Panc1 (cell line): Measurements from ENCODE around the gene RIMBP2. TPM values are rescaled to one million over a fixed set of nuclear protein-coding genes. Genes with fewer than 3 reads are reported as not detected.

Experiments used
- ATAC-seq: fragments of 200-7000 bp; cut with Tn5 transposase; 2 replicates; pipeline ENCODE4 v1.9.1; 2020; ENCODE audit warnings: mild to moderate bottlenecking, moderate library complexity
- BruUV-seq: library from RNA; stranded (reverse); fragments of 400-500 nt; replicated peaks from 2 replicates; lab custom pipeline; 2021; lab: Mats Ljungman, UMichigan
- CTCF ChIA-PET: fragments of 300-600 bp; sonication (Branson Sonifier 250); formaldehyde crosslinking; loops from one replicate; lab custom pipeline; 2022; ENCODE audit warnings: antibody characterized with exemption; lab: Charles Lee
- POLR2A ChIA-PET: fragments of 300-600 bp; sonication (Branson Sonifier 250); formaldehyde crosslinking; loops from one replicate; lab custom pipeline; 2022; ENCODE audit warnings: antibody characterized with exemption; lab: Charles Lee
- DNase-seq: peaks from one replicate; pipeline ENCODE4 v3.0.0-alpha.2; 2010; ENCODE audit warnings: low read depth, low spot score
- H3K27ac ChIP-seq: 2 replicates; pipeline ENCODE4 v1.5.1; 2011; ENCODE audit warnings: mild to moderate bottlenecking, low read length, inconsistent platforms
- H3K27me3 ChIP-seq: fragments of 200-500 bp; sonication (Bioruptor generic); 2 replicates; pipeline ENCODE4 v1.6.0; 2014; ENCODE audit warnings: low read length, inconsistent platforms; ENCODE audit not compliant: control insufficient read depth, insufficient read depth
- H3K36me3 ChIP-seq: fragments of 200-500 bp; sonication (Bioruptor generic); 2 replicates; pipeline ENCODE4 v1.5.1; 2014; ENCODE audit warnings: inconsistent platforms, mild to moderate bottlenecking, low read length, moderate library complexity; ENCODE audit not compliant: control insufficient read depth, insufficient read depth
- H3K4me1 ChIP-seq: 2 replicates; pipeline ENCODE4 v1.5.1; 2011; ENCODE audit warnings: inconsistent platforms, mild to moderate bottlenecking, low read length, moderate library complexity; ENCODE audit not compliant: control insufficient read depth, insufficient read depth
- H3K4me3 ChIP-seq, 2 experiments: 2 replicates each; pipeline ENCODE4 v1.5.1; 2011 to 2012; ENCODE audit warnings: low read depth in 2 of 2, low read length in 2 of 2, mild to moderate bottlenecking in 2 of 2, inconsistent platforms in 1 of 2, moderate library complexity in 1 of 2
- H3K9me3 ChIP-seq: fragments of 200-500 bp; sonication (Bioruptor generic); 2 replicates; pipeline ENCODE4 v1.5.1; 2014; ENCODE audit warnings: low read depth, mild to moderate bottlenecking, inconsistent platforms, low read length, moderate library complexity; ENCODE audit not compliant: control insufficient read depth, insufficient read depth
- POLR2AphosphoS5 ChIP-seq: IDR thresholded peaks from 2 replicates; pipeline ENCODE4 v1.6.1; 2012; ENCODE audit warnings: mild to moderate bottlenecking, low read depth, low read length, moderate library complexity
- SIN3A ChIP-seq: IDR thresholded peaks from 2 replicates; pipeline ENCODE4 v1.6.1; 2012; ENCODE audit warnings: low read depth, mild to moderate bottlenecking, low read length, moderate library complexity, borderline replicate concordance; ENCODE audit not compliant: insufficient read depth
- TCF7L2 ChIP-seq: IDR thresholded peaks from 2 replicates; pipeline ENCODE4 v1.6.1; 2011; ENCODE audit warnings: mild to moderate bottlenecking, low read depth, low read length, inconsistent platforms
- in situ Hi-C: cut with HindIII; loops from 2 replicates; pipeline ENCODE4 v1.10.0; 2016; ENCODE audit warnings: low sequenced_read_pairs, low pct_unique_long_range_greater_than_20kb
- intact Hi-C: fragments of 100-400 bp; cut with micrococcal nuclease; formaldehyde crosslinking; loops from one replicate; pipeline ENCODE4 v1.10.0; 2022; ENCODE audit not compliant: unreplicated experiment
- total RNA-seq: library from RNA; stranded (reverse); gene quantifications from one replicate; pipeline ENCODE4 v1.2.1, GENCODE V29; 2021; ENCODE audit not compliant: unreplicated experiment
- TF ChIP-seq, protein P1 (sequence below): fragments of 450-650 bp; IDR thresholded peaks from 2 replicates; pipeline ENCODE4 v1.5.1; 2017; ENCODE audit warnings: mild to moderate bottlenecking
- TF ChIP-seq, protein P2 (sequence below), 2 experiments: IDR thresholded peaks; 2 replicates each; pipeline ENCODE4 v1.6.1; 2011 to 2012; ENCODE audit warnings: low read depth in 2 of 2, control low read depth in 1 of 2, low read length in 1 of 2, mild to moderate bottlenecking in 1 of 2, moderate library complexity in 1 of 2; ENCODE audit not compliant: insufficient read depth in 1 of 2

The RIMBP2 gene
- total RNA-seq, 1 experiment from 2014 or later, result not detected

DNA sequence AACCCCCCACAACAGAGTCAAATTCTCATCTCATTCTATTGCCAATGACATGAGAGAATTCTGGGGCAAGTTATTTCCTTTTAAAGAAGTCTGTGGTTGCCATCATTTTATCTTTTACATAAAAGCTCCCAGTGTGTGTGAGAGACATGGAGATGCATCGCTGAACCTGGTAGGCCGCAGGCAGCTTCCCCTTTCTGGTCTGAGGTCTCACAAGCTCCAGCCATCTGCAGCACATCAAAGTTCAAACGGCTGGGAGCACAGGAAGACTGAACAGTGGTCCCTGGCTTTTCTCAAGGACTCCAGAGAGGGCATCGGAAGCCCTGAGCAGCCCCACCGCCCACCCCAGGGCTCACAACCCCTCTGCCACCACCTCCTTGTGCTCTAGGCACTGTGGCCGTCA, 141.7 kb downstream of the RIMBP2 start:
- ATAC-seq (no peak), DNase-seq (no peak)
- CTCF ChIA-PET, result no interaction called here
- H3K27me3 ChIP-seq, result no peaks in the 10 kb centered on the region
- no peaks in the 10 kb centered on the region for H3K36me3 ChIP-seq
- no peak overlapping the region for H3K4me3 ChIP-seq
- no peaks in the 10 kb centered on the region for H3K4me1 ChIP-seq
- POLR2A ChIA-PET, result no interaction called here
- in situ Hi-C loops, result no loop called here
- TF ChIP-seq SIN3A, result no peak
- TF ChIP-seq, protein P1, sequence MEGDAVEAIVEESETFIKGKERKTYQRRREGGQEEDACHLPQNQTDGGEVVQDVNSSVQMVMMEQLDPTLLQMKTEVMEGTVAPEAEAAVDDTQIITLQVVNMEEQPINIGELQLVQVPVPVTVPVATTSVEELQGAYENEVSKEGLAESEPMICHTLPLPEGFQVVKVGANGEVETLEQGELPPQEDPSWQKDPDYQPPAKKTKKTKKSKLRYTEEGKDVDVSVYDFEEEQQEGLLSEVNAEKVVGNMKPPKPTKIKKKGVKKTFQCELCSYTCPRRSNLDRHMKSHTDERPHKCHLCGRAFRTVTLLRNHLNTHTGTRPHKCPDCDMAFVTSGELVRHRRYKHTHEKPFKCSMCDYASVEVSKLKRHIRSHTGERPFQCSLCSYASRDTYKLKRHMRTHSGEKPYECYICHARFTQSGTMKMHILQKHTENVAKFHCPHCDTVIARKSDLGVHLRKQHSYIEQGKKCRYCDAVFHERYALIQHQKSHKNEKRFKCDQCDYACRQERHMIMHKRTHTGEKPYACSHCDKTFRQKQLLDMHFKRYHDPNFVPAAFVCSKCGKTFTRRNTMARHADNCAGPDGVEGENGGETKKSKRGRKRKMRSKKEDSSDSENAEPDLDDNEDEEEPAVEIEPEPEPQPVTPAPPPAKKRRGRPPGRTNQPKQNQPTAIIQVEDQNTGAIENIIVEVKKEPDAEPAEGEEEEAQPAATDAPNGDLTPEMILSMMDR, result no peak
- TF ChIP-seq TCF7L2, result no peak
- TF ChIP-seq, protein P2, sequence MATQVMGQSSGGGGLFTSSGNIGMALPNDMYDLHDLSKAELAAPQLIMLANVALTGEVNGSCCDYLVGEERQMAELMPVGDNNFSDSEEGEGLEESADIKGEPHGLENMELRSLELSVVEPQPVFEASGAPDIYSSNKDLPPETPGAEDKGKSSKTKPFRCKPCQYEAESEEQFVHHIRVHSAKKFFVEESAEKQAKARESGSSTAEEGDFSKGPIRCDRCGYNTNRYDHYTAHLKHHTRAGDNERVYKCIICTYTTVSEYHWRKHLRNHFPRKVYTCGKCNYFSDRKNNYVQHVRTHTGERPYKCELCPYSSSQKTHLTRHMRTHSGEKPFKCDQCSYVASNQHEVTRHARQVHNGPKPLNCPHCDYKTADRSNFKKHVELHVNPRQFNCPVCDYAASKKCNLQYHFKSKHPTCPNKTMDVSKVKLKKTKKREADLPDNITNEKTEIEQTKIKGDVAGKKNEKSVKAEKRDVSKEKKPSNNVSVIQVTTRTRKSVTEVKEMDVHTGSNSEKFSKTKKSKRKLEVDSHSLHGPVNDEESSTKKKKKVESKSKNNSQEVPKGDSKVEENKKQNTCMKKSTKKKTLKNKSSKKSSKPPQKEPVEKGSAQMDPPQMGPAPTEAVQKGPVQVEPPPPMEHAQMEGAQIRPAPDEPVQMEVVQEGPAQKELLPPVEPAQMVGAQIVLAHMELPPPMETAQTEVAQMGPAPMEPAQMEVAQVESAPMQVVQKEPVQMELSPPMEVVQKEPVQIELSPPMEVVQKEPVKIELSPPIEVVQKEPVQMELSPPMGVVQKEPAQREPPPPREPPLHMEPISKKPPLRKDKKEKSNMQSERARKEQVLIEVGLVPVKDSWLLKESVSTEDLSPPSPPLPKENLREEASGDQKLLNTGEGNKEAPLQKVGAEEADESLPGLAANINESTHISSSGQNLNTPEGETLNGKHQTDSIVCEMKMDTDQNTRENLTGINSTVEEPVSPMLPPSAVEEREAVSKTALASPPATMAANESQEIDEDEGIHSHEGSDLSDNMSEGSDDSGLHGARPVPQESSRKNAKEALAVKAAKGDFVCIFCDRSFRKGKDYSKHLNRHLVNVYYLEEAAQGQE (IDR thresholded peaks at IDR 0.05; ENCODE audit: insufficient read depth in 1 of 2, low read depth in 2 of 2, low read length in 1 of 2), result no peak
- no peak for TF ChIP-seq POLR2AphosphoS5
- intact Hi-C loops, result no loop called here
- H3K9me3 ChIP-seq, result no peaks in the 10 kb centered on the region
- BruUV-seq, result no TSS peak
- no peak overlapping the region for H3K27ac ChIP-seq

GRCh38 chr12:130573766-130574165, 142.3 kb downstream of the RIMBP2 start:
- in situ Hi-C loops, result no loop called here
- Histone ChIP-seq H3K4me1 (no peaks in the 10 kb centered on the region), H3K9me3 (no peaks in the 10 kb centered on the region), H3K27ac (no peak overlapping the region), H3K36me3 (no peaks in the 10 kb centered on the region), H3K4me3 (no peak overlapping the region), H3K27me3 (no peaks in the 10 kb centered on the region)
- ChIA-PET CTCF (no interaction called here), POLR2A (no interaction called here)
- no peak for DNase-seq
- intact Hi-C loops, result no loop called here
- TF ChIP-seq TCF7L2, result no peak
- TF ChIP-seq, protein P1, result no peak
- TF ChIP-seq, protein P2 (IDR thresholded peaks at IDR 0.05; ENCODE audit: insufficient read depth in 1 of 2, low read depth in 2 of 2, low read length in 1 of 2), result no peak
- BruUV-seq, result no TSS peak
- ATAC-seq, result no peak
